Caco-2 (cell line): ENCODE results near the gene CHRD. TPM values are rescaled to one million over a fixed set of nuclear protein-coding genes. Genes with fewer than 3 reads are reported as not detected.

Experiments used
- BruUV-seq: library from RNA; stranded (reverse); fragments of 400-500 nt; replicated peaks from 2 replicates; lab custom pipeline; 2021; lab: Mats Ljungman, UMichigan
- CTCF ChIA-PET: fragments of 300-600 bp; sonication (Branson Sonifier 250); formaldehyde crosslinking; loops from one replicate; lab custom pipeline; 2022; ENCODE audit warnings: antibody characterized with exemption; lab: Charles Lee
- POLR2A ChIA-PET: fragments of 300-600 bp; sonication (Branson Sonifier 250); formaldehyde crosslinking; loops from one replicate; lab custom pipeline; 2022; ENCODE audit warnings: antibody characterized with exemption; lab: Charles Lee
- DNase-seq, 2 experiments: peaks; one replicate each; pipeline versions ENCODE4 v3.0.0 to v3.0.0-alpha.2; 2020 to 2022
- H3K27me3 ChIP-seq: replicated peaks from 2 replicates; pipeline ENCODE4 v1.6.0; 2011; ENCODE audit warnings: low read length; ENCODE audit not compliant: control insufficient read depth, insufficient read depth
- H3K36me3 ChIP-seq: 2 replicates; pipeline ENCODE4 v1.5.1; 2011; ENCODE audit warnings: low read length; ENCODE audit not compliant: control insufficient read depth, insufficient read depth
- H3K4me1 ChIP-seq: fragments of 250-450 bp; sonication (Bioruptor Pico); 2 replicates; pipeline ENCODE4 v1.5.1; 2020; ENCODE audit warnings: mild to moderate bottlenecking
- H3K4me3 ChIP-seq: 2 replicates; pipeline ENCODE4 v1.5.1; 2011; ENCODE audit warnings: low read depth, mild to moderate bottlenecking, control low read depth, low read length
- H3K9me3 ChIP-seq: fragments of 250-450 bp; sonication (Bioruptor Pico); 2 replicates; pipeline ENCODE4 v1.5.1; 2020; ENCODE audit warnings: mild to moderate bottlenecking, moderate library complexity
- H3K27ac Mint-ChIP-seq: one replicate; pipeline ENCODE4 v1.8.0; 2022; ENCODE audit warnings: mixed read lengths; ENCODE audit not compliant: unreplicated experiment
- H3K27me3 Mint-ChIP-seq: one replicate; pipeline ENCODE4 v1.8.0; 2022; ENCODE audit warnings: mixed read lengths; ENCODE audit not compliant: insufficient read depth, unreplicated experiment
- H3K36me3 Mint-ChIP-seq: one replicate; pipeline ENCODE4 v1.8.0; 2022; ENCODE audit warnings: mild to moderate bottlenecking, mixed read lengths; ENCODE audit not compliant: insufficient read depth, unreplicated experiment
- H3K4me1 Mint-ChIP-seq: one replicate; pipeline ENCODE4 v1.8.0; 2022; ENCODE audit warnings: low read depth, mixed read lengths; ENCODE audit not compliant: unreplicated experiment
- H3K4me3 Mint-ChIP-seq: one replicate; pipeline ENCODE4 v1.8.0; 2022; ENCODE audit warnings: mild to moderate bottlenecking, moderate library complexity, mixed read lengths; ENCODE audit not compliant: unreplicated experiment
- H3K9me3 Mint-ChIP-seq: one replicate; pipeline ENCODE4 v1.8.0; 2022; ENCODE audit warnings: mixed read lengths; ENCODE audit not compliant: unreplicated experiment
- CTCF ChIP-seq, 2 experiments: fragments of 200-600 bp in 1 of 2; IDR thresholded peaks; 1 replicate in 1 of 2; 2 replicates in 1 of 2; pipeline versions ENCODE4 v1.5.1 to v1.8.0; 2011 to 2022; ENCODE audit warnings: antibody characterized with exemption in 1 of 2, control low read depth in 1 of 2, inconsistent platforms in 1 of 2, low read depth in 1 of 2, low read length in 1 of 2, mild to moderate bottlenecking in 1 of 2, moderate library complexity in 1 of 2; ENCODE audit not compliant: insufficient read depth in 1 of 2, severe bottlenecking in 1 of 2, unreplicated experiment in 1 of 2
- intact Hi-C: fragments of 100-400 bp; cut with micrococcal nuclease; formaldehyde crosslinking; loops from one replicate; pipeline ENCODE4 v1.10.0; 2022; ENCODE audit not compliant: unreplicated experiment
- total RNA-seq: library from RNA; stranded (reverse); gene quantifications from 2 replicates; pipeline ENCODE4 v1.2.3, GENCODE V29; 2022

CHRD gene
- total RNA-seq, 1 experiment from 2014 or later = 6.4 TPM

- Mint-ChIP-seq H3K4me1 (peaks cover 8% of the 10 kb centered on the region), H3K36me3 (peaks cover 29% of the 10 kb centered on the region), H3K27me3 (no peaks in the 10 kb centered on the region), H3K27ac (no peak overlapping the region), H3K4me3 (no peak overlapping the region), H3K9me3 (no peaks in the 10 kb centered on the region)
- no peak overlapping the region for H3K4me3 ChIP-seq
- no peak for DNase-seq
- no peaks in the 10 kb centered on the region for H3K9me3 ChIP-seq
- no peaks in the 10 kb centered on the region for H3K4me1 ChIP-seq
- BruUV-seq = no TSS peak
- POLR2A ChIA-PET = no interaction called here
- intact Hi-C loops = no loop called here
- H3K36me3 ChIP-seq = no peaks in the 10 kb centered on the region
- H3K27me3 ChIP-seq = no peaks in the 10 kb centered on the region
- CTCF ChIA-PET = no interaction called here
- no peak for TF ChIP-seq CTCF (IDR thresholded peaks at IDR 0.05; ENCODE audit: insufficient read depth in 1 of 2, low read depth in 1 of 2, low read length in 1 of 2, severe bottlenecking in 1 of 2, unreplicated experiment in 1 of 2)
These were observed 37.9 kb upstream of the CHRD start for GRCh38 chr3:184341925-184342324.

DNA sequence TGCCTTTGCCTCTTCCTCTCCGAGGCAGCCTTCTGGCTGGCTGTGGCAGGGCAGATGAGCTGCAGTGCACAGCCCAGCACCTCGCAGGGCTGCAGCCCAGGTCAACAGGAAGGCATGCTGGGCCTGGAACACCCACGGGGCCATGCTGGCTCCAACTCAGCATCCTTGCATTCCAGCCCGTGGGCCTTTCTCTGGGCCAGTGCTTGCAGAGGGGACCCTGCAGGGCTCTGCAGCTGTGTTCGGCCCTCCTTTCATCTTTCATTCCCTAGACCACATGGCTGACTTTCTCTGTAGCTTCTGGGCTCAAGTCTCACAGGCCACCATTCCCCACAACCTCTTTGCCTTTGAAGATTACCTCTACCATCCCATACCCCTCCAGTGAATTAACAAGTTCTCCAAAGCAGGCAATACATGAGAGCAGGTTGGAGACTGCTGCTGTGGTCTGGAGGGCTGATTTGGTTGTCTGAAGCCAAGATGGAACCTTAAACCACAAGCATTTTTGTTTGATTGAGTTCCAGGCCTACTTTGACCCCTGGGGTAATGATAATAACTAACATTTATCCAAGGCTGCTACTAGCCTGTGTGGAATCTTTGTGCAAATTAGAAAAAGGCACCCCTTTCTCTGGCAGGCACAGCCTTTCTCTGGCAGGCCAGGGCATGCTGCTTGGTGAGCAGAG lies 36.5 kb upstream of the CHRD start:
- H3K4me1 ChIP-seq = no peaks in the 10 kb centered on the region
- intact Hi-C loops = no loop called here
- no peaks in the 10 kb centered on the region for H3K27me3 ChIP-seq
- no peak for TF ChIP-seq CTCF (IDR thresholded peaks at IDR 0.05; ENCODE audit: insufficient read depth in 1 of 2, low read depth in 1 of 2, low read length in 1 of 2, severe bottlenecking in 1 of 2, unreplicated experiment in 1 of 2)
- no peak overlapping the region for H3K4me3 ChIP-seq
- POLR2A ChIA-PET = no interaction called here
- Mint-ChIP-seq H3K27me3 (no peaks in the 10 kb centered on the region), H3K27ac (no peak overlapping the region), H3K9me3 (no peaks in the 10 kb centered on the region), H3K36me3 (peaks cover 16% of the 10 kb centered on the region), H3K4me1 (peaks cover 8% of the 10 kb centered on the region), H3K4me3 (no peak overlapping the region)
- no TSS peak for BruUV-seq
- CTCF ChIA-PET = no interaction called here
- DNase-seq = no peak
- no peaks in the 10 kb centered on the region for H3K36me3 ChIP-seq
- no peaks in the 10 kb centered on the region for H3K9me3 ChIP-seq

DNA sequence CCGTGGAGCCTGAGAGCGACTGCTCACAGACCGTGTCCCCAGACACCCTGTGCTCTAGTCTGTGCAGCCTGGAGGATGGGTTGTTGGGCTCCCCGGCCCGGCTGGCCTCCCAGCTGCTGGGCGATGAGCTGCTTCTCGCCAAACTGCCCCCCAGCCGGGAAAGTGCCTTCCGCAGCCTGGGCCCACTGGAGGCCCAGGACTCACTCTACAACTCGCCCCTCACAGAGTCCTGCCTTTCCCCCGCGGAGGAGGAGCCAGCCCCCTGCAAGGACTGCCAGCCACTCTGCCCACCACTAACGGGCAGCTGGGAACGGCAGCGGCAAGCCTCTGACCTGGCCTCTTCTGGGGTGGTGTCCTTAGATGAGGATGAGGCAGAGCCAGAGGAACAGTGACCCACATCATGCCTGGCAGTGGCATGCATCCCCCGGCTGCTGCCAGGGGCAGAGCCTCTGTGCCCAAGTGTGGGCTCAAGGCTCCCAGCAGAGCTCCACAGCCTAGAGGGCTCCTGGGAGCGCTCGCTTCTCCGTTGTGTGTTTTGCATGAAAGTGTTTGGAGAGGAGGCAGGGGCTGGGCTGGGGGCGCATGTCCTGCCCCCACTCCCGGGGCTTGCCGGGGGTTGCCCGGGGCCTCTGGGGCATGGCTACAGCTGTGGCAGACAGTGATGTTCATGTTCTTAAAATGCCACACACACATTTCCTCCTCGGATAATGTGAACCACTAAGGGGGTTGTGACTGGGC lies 35.1 kb upstream of the CHRD start:
- ChIA-PET POLR2A (interaction anchor here (1.0 kb wide), 1 partner anchor 17 kb away, joined by 3 read pairs; the partner anchor contains the start of genes CLCN2 and POLR2H), CTCF (interaction anchor here (1.0 to 1.1 kb wide), 2 partner anchors 9 to 18 kb away, joined by 3 to 4 read pairs; no protein-coding TSS in a partner anchor)
- Histone ChIP-seq H3K4me3 (no peak overlapping the region), H3K9me3 (no peaks in the 10 kb centered on the region), H3K4me1 (no peaks in the 10 kb centered on the region), H3K36me3 (no peaks in the 10 kb centered on the region), H3K27me3 (no peaks in the 10 kb centered on the region)
- no peak for DNase-seq
- no peaks in the 10 kb centered on the region for H3K27me3 Mint-ChIP-seq
- no peak overlapping the region for H3K27ac Mint-ChIP-seq
- H3K36me3 Mint-ChIP-seq = peaks cover 13% of the 10 kb centered on the region
- no TSS peak for BruUV-seq
- H3K4me1 Mint-ChIP-seq = peaks cover 8% of the 10 kb centered on the region
- intact Hi-C loops = loop anchor here (1.0 kb wide), 2 partner anchors 17 to 200 kb away; partner anchors contain the start of genes CLCN2 and POLR2H
- no peak overlapping the region for H3K4me3 Mint-ChIP-seq
- TF ChIP-seq CTCF (IDR thresholded peaks at IDR 0.05; ENCODE audit: insufficient read depth in 1 of 2, low read depth in 1 of 2, low read length in 1 of 2, severe bottlenecking in 1 of 2, unreplicated experiment in 1 of 2) = no peak
- H3K9me3 Mint-ChIP-seq = no peaks in the 10 kb centered on the region
